CD8-positive, alpha-beta memory T cell (primary cell): Measurements from ENCODE around the gene DUSP18. TPM values are rescaled to one million over a fixed set of nuclear protein-coding genes. Genes with fewer than 3 reads are reported as not detected.

Experiments used
- CTCF ChIA-PET: fragments of 350-600 bp; sonication (Branson Sonifier 250); formaldehyde crosslinking; loops from one replicate; lab custom pipeline; 2021; ENCODE audit warnings: antibody characterized with exemption; lab: Charles Lee
- POLR2A ChIA-PET: fragments of 350-600 bp; sonication (Branson Sonifier 250); formaldehyde crosslinking; loops from one replicate; lab custom pipeline; 2021; ENCODE audit warnings: antibody characterized with exemption; lab: Charles Lee
- DNase-seq, 5 donors: peaks; one replicate each; pipeline versions ENCODE4 v3.0.0 to v3.0.0-alpha.2; 2020 to 2022; ENCODE audit warnings: mixed read lengths in 1 of 5
- H3K27ac ChIP-seq: one replicate; pipeline ENCODE4 v1.7.0; 2013; ENCODE audit warnings: low read depth, mild to moderate bottlenecking, low read length, moderate library complexity
- H3K27me3 ChIP-seq: 2 replicates; pipeline ENCODE4 v1.7.0; 2013; ENCODE audit warnings: low read length, mild to moderate bottlenecking; ENCODE audit not compliant: insufficient read depth, poor library complexity, severe bottlenecking
- H3K36me3 ChIP-seq: 2 replicates; pipeline ENCODE4 v1.7.0; 2013; ENCODE audit warnings: mild to moderate bottlenecking, low read length, moderate library complexity; ENCODE audit not compliant: insufficient read depth
- H3K4me1 ChIP-seq: 2 replicates; pipeline ENCODE4 v1.7.0; 2013; ENCODE audit warnings: mild to moderate bottlenecking, low read length, moderate library complexity; ENCODE audit not compliant: insufficient read depth
- H3K4me3 ChIP-seq: 2 replicates; pipeline ENCODE4 v1.7.0; 2013; ENCODE audit warnings: mild to moderate bottlenecking, low read length
- H3K9me3 ChIP-seq: 2 replicates; pipeline ENCODE4 v1.7.0; 2013; ENCODE audit warnings: mild to moderate bottlenecking, low read length
- H3K27ac Mint-ChIP-seq, 8 donors: one replicate each; pipeline ENCODE4 v1.8.0; 2020 to 2021; ENCODE audit warnings: mixed read lengths in 8 of 8, mild to moderate bottlenecking in 6 of 8, inconsistent platforms in 3 of 8, moderate library complexity in 3 of 8
- H3K27me3 Mint-ChIP-seq, 2 donors: one replicate each; pipeline ENCODE4 v1.8.0; 2020 to 2021; ENCODE audit warnings: mixed read lengths in 2 of 2, mild to moderate bottlenecking in 1 of 2, moderate library complexity in 1 of 2
- H3K36me3 Mint-ChIP-seq, 3 donors: one replicate each; pipeline ENCODE4 v1.8.0; 2020 to 2021; ENCODE audit warnings: mixed read lengths in 3 of 3, inconsistent platforms in 1 of 3, mild to moderate bottlenecking in 1 of 3
- H3K4me1 Mint-ChIP-seq, 3 donors: one replicate each; pipeline ENCODE4 v1.8.0; 2020 to 2021; ENCODE audit warnings: mixed read lengths in 3 of 3, inconsistent platforms in 1 of 3, mild to moderate bottlenecking in 1 of 3
- H3K4me3 Mint-ChIP-seq, 7 donors: one replicate each; pipeline ENCODE4 v1.8.0; 2020 to 2021; ENCODE audit warnings: mixed read lengths in 7 of 7, mild to moderate bottlenecking in 6 of 7, moderate library complexity in 4 of 7, inconsistent platforms in 2 of 7
- H3K9me3 Mint-ChIP-seq, 5 donors: one replicate each; pipeline ENCODE4 v1.8.0; 2020 to 2022; ENCODE audit warnings: mixed read lengths in 5 of 5, mild to moderate bottlenecking in 3 of 5, moderate library complexity in 2 of 5, inconsistent platforms in 1 of 5
- polyA plus RNA-seq: library from polyadenylated mRNA; unstranded; fragments of 300-500 nt; fragmentation: Illumina TruSeq; gene quantifications from one replicate; pipeline ENCODE4 v1.2.3, GENCODE V29; 2021
- total RNA-seq, 2 experiments: library from RNA; stranded (reverse); gene quantifications; one replicate each; pipeline ENCODE4 v1.2.3, GENCODE V29; 2021

Gene DUSP18
- total and polyA plus RNA-seq, 3 experiments from 2014 or later: 11.4 to 12.5 (median 12.3) TPM

DNA sequence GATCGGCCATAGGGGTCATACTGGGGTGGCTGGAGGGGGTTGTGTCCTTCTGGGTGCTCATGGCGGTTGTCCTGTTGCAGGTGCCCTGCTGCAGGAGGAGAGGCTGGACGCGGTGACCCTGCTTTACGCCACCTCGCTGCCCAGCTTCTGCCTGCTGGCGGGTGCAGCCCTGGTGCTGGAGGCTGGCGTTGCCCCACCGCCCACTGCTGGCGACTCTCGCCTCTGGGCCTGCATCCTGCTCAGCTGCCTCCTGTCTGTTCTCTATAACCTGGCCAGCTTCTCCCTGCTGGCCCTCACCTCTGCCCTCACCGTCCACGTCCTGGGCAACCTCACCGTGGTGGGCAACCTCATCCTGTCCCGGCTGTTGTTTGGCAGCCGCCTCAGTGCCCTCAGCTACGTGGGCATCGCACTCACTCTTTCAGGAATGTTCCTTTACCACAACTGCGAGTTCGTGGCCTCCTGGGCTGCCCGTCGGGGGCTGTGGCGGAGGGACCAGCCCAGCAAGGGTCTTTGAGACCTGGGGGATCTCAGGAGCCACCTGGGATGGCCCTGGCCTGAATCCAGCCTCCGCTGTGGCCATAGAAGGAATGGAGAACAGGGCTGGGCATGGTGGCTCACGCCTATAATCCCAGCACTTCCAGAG lies 21.0 kb downstream of the DUSP18 start:
- no peaks in the 10 kb centered on the region for H3K36me3 Mint-ChIP-seq
- no peaks in the 10 kb centered on the region for H3K4me1 ChIP-seq
- H3K4me1 Mint-ChIP-seq: peaks cover 3 to 19% (median 10%) of the 10 kb centered on the region in 3 donors
- no peak for DNase-seq
- H3K4me3 ChIP-seq: no peak overlapping the region
- no peaks in the 10 kb centered on the region for H3K27me3 ChIP-seq
- H3K9me3 ChIP-seq: no peaks in the 10 kb centered on the region
- H3K27ac ChIP-seq: no peak overlapping the region
- H3K9me3 Mint-ChIP-seq: no peaks in the 10 kb centered on the region
- H3K4me3 Mint-ChIP-seq: no peak overlapping the region
- H3K27me3 Mint-ChIP-seq: no peaks in the 10 kb centered on the region
- CTCF ChIA-PET: interaction anchor here (4.7 kb wide), 1 partner anchor 12 kb away, joined by 35 read pairs; the partner anchor contains the start of gene SLC35E4
- POLR2A ChIA-PET: no interaction called here
- no peaks in the 10 kb centered on the region for H3K36me3 ChIP-seq
- H3K27ac Mint-ChIP-seq: peak overlapping the region in 2 of 8 donors; percentile 8 to 65

DNA sequence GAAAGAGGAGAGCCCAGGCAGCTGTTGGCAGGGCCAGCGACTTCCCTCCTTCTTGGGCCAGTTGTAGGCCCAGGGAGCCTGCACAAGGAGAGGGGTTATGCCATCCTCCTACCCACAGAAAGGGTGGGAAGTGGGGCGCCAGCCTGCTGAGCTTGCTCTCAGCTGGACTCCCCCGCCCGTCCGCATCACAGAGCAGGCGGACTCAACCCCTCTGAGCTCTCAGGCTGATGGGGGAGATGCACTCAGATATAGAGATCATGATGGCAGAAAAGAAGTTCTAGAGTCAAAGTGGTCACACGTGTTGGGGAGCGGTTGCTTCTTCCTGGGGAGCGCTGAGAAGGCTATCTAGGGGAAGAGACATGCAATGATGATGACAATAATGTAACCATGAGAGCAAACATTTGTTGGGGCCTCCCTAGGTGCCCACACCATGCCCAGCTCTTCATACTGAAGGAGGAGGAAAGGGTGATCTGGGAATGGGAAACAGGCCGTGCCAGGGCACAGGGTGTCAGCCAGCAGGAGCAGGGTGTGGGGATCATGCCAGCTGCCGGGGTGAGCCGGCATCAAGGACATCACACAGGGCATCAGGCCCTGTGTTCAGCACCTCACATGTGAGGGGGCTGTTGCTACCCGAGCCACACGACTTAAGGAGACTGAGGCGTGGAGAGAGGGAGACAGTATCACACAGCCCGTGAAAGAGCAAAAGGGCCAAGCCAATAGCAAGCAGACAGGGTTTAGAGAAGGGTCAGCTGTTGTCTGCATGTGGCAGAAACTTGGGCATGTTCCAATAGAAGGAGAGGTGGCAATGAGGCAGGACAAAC lies 24.4 kb downstream of the DUSP18 start:
- no peaks in the 10 kb centered on the region for H3K27me3 ChIP-seq
- no peaks in the 10 kb centered on the region for H3K9me3 Mint-ChIP-seq
- ChIA-PET POLR2A (interaction anchor here (0.5 kb wide), 1 partner anchor 12 kb away, joined by 4 read pairs; no protein-coding TSS in a partner anchor), CTCF (interaction anchor here (0.7 to 2.0 kb wide), 3 partner anchors 9 to 442 kb away, joined by 3 to 6 read pairs (median 5); no protein-coding TSS in a partner anchor)
- no peak for DNase-seq
- H3K27ac ChIP-seq: no peak overlapping the region
- no peaks in the 10 kb centered on the region for H3K9me3 ChIP-seq
- H3K36me3 Mint-ChIP-seq: peaks cover 0 to 5% (median 0%) of the 10 kb centered on the region in 3 donors
- H3K4me1 Mint-ChIP-seq: peaks cover 0 to 9% (median 1%) of the 10 kb centered on the region in 3 donors
- no peaks in the 10 kb centered on the region for H3K4me1 ChIP-seq
- no peaks in the 10 kb centered on the region for H3K36me3 ChIP-seq
- H3K4me3 Mint-ChIP-seq: no peak overlapping the region
- H3K27me3 Mint-ChIP-seq: no peaks in the 10 kb centered on the region
- no peak overlapping the region for H3K4me3 ChIP-seq
- H3K27ac Mint-ChIP-seq: peak overlapping the region in 3 of 8 donors; percentile 15 to 86 (median 61)

DNA sequence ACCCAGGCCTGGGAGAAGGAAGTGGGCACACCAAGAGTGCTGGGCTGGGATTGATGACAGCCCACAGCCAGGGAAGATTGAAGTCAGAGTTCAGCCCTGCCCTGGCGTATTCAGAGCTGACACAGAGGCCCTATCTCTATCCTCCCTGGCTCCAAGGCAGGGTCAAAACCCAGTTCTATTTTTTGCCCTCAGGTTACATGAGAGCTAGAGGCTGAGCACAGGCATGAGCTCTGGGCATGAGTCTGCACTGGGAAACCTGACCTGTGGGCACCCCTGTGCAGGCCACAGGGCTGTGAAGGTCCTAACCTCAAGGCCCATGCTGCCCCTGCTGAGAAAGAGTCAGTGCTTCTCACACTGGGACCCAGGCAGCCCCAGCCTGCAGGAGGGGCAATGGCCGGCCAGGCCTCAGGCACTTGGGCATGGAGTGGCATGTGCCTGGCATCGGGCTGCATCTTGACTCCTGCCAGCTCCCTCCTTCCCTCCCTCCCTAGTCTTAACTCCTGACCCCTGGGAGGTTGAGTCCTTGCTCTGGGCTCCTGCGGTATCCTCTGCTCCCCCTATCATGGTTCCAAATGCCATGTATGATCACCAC lies 26.7 kb downstream of the DUSP18 start:
- DNase-seq: no peak
- no peaks in the 10 kb centered on the region for H3K9me3 ChIP-seq
- no peaks in the 10 kb centered on the region for H3K27me3 ChIP-seq
- ChIA-PET CTCF (no interaction called here), POLR2A (no interaction called here)
- H3K27ac ChIP-seq: no peak overlapping the region
- H3K4me3 ChIP-seq: no peak overlapping the region
- no peaks in the 10 kb centered on the region for H3K27me3 Mint-ChIP-seq
- no peak overlapping the region for H3K27ac Mint-ChIP-seq
- H3K4me3 Mint-ChIP-seq: no peak overlapping the region
- peaks cover 0 to 5% (median 0%) of the 10 kb centered on the region in 3 donors for H3K36me3 Mint-ChIP-seq
- no peaks in the 10 kb centered on the region for H3K36me3 ChIP-seq
- H3K9me3 Mint-ChIP-seq: no peaks in the 10 kb centered on the region
- H3K4me1 Mint-ChIP-seq: peaks cover 8 to 24% (median 11%) of the 10 kb centered on the region in 3 donors
- H3K4me1 ChIP-seq: peaks cover 20% of the 10 kb centered on the region

DNA sequence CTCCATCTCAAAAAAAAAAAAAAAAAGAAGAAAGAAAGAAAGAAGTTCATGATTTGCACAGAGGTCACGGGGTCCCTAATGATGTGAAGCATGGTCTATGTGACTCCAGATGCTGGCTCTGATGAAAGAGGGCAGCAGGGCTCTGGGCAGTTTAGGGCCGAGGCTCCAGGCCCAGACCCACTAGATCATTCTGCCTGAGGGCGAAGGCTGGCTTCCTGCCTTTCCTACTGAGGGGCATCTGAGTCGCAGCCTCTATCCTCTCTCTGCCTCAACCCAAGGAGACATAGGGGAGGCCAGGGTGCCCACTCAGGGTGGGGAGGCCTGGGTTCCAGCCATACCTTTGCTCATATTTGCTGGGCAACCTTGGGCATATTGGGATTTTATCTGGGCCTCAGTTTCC lies 27.3 kb downstream of the DUSP18 start:
- ChIA-PET CTCF (no interaction called here), POLR2A (no interaction called here)
- Mint-ChIP-seq H3K27ac (no peak overlapping the region), H3K9me3 (no peaks in the 10 kb centered on the region), H3K4me1 (peaks cover 11 to 28% (median 12%) of the 10 kb centered on the region in 3 donors), H3K4me3 (no peak overlapping the region), H3K36me3 (peaks cover 0 to 5% (median 0%) of the 10 kb centered on the region in 3 donors), H3K27me3 (no peaks in the 10 kb centered on the region)
- no peaks in the 10 kb centered on the region for H3K36me3 ChIP-seq
- H3K4me1 ChIP-seq: peaks cover 22% of the 10 kb centered on the region
- H3K9me3 ChIP-seq: no peaks in the 10 kb centered on the region
- H3K27ac ChIP-seq: no peak overlapping the region
- no peak overlapping the region for H3K4me3 ChIP-seq
- no peak for DNase-seq
- H3K27me3 ChIP-seq: no peaks in the 10 kb centered on the region

DNA sequence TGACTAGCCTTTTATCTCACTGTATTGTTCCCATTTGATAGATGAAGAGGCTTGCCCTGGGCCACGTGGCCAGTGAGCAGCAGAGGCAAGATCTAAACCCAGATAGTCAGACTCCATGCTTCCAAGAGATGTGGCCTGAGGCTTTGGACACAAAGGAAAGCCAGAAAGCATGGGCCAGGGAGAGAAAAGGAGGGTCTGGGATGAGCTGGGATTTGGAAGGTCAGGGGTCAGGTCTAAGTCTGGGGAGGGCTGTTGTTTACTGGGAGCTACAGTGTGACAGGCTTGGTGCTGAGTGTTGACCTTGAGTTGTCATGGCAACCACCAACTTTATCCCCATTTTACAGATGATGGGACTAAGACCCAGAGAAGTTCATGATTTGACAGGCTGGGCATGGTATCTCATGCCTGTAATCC lies 30.0 kb downstream of the DUSP18 start:
- Mint-ChIP-seq H3K4me3 (peak overlapping the region in 6 of 7 donors; percentile 45 to 69 (median 60)), H3K9me3 (no peaks in the 10 kb centered on the region), H3K4me1 (peaks cover 18 to 30% (median 21%) of the 10 kb centered on the region in 3 donors), H3K27me3 (no peaks in the 10 kb centered on the region), H3K36me3 (peaks cover 0 to 5% (median 0%) of the 10 kb centered on the region in 3 donors), H3K27ac (peak overlapping the region in 5 of 8 donors; percentile 9 to 75 (median 61))
- POLR2A ChIA-PET: no interaction called here
- DNase-seq: no peak
- Histone ChIP-seq H3K9me3 (no peaks in the 10 kb centered on the region), H3K36me3 (no peaks in the 10 kb centered on the region), H3K4me1 (peaks cover 35% of the 10 kb centered on the region), H3K27me3 (no peaks in the 10 kb centered on the region), H3K27ac (no peak overlapping the region), H3K4me3 (no peak overlapping the region)
- CTCF ChIA-PET: interaction anchor here (0.7 to 3.7 kb wide), 2 partner anchors 30 to 871 kb away, joined by 3 to 14 read pairs; partner anchors contain the start of gene DUSP18

DNA sequence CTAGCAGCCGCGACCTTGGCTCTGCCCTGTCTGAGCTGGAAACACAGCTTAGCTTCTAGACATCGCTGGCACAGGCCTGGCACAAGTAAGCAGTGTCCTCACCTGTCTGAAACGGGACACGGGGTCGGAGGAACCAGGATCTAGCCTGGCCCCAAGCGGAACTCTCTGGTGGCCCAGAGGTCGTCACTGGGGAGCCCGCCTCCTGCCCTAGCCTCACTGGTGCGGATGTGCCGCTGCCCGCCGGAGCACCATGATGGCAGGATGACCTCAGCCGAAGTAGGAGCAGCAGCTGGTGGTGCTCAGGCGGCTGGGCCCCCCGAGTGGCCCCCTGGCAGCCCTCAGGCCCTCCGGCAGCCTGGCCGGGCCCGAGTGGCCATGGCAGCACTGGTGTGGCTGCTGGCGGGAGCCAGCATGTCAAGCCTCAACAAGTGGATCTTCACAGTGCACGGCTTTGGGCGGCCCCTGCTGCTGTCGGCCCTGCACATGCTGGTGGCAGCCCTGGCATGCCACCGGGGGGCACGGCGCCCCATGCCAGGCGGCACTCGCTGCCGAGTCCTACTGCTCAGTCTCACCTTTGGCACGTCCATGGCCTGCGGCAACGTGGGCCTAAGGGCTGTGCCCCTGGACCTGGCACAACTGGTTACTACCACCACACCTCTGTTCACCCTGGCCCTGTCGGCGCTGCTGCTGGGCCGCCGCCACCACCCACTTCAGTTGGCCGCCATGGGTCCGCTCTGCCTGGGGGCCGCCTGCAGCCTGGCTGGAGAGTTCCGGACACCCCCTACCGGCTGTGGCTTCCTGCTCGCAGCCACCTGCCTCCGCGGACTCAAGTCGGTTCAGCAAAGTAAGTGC lies 31.2 kb downstream of the DUSP18 start:
- Mint-ChIP-seq H3K4me1 (peaks cover 18 to 30% (median 21%) of the 10 kb centered on the region in 3 donors), H3K4me3 (peak overlapping the region; percentile 85 to 92 (median 87)), H3K9me3 (no peaks in the 10 kb centered on the region), H3K36me3 (peaks cover 0 to 5% (median 0%) of the 10 kb centered on the region in 3 donors), H3K27ac (peak overlapping the region in 7 of 8 donors; percentile 76 to 96 (median 92)), H3K27me3 (no peaks in the 10 kb centered on the region)
- Histone ChIP-seq H3K36me3 (no peaks in the 10 kb centered on the region), H3K27ac (peak overlapping the region; percentile 64), H3K4me1 (peaks cover 35% of the 10 kb centered on the region), H3K9me3 (no peaks in the 10 kb centered on the region), H3K4me3 (peak overlapping the region; percentile 71), H3K27me3 (no peaks in the 10 kb centered on the region)
- peak in 3 of 5 donors; percentile 3 to 18 (median 7) for DNase-seq
- ChIA-PET CTCF (interaction anchor here (1.3 to 4.5 kb wide), 7 partner anchors 12 to 332 kb away, joined by 3 to 48 read pairs (median 14); partner anchors contain the start of genes DUSP18, MORC2, PES1 and TUG1), POLR2A (interaction anchor here (0.5 to 2.5 kb wide), 5 partner anchors 31 to 651 kb away, joined by 3 to 9 read pairs (median 4); partner anchors contain the start of genes DUSP18, MORC2 and TUG1)
